A549 (cell line): ENCODE data around the gene TIMP1.

Experiments used
- CHD2 ChIP-seq: fragments of 150-350 bp; IDR thresholded peaks from 2 replicates; pipeline ENCODE4 v1.6.1; 2014; ENCODE audit warnings: low read length; ENCODE audit not compliant: partially characterized antibody
- EP300 ChIP-seq, 2 experiments: fragments of >200 bp; sonication (Bioruptor Twin); formaldehyde crosslinking; IDR thresholded peaks; 2 replicates in 1 of 2; 3 replicates in 1 of 2; pipeline ENCODE4 v1.6.1; 2016 to 2017
- ESRRA ChIP-seq: fragments of 150-350 bp; IDR thresholded peaks from 2 replicates; pipeline ENCODE4 v1.6.1; 2014; ENCODE audit warnings: mild to moderate bottlenecking, low read length, borderline replicate concordance
- HEYL ChIP-seq: fragments of 250-450 bp; sonication (Bioruptor Pico); IDR thresholded peaks from 2 replicates; pipeline ENCODE4 v1.8.0; 2021; ENCODE audit warnings: mild to moderate bottlenecking, moderate library complexity
- HOXA7 ChIP-seq: fragments of 250-450 bp; sonication (Bioruptor Pico); IDR thresholded peaks from 2 replicates; pipeline ENCODE4 v1.5.0; 2020; ENCODE audit warnings: mild to moderate bottlenecking, moderate library complexity
- NFE2L2 ChIP-seq: fragments of 150-350 bp; conservative IDR thresholded peaks from 2 replicates; pipeline ENCODE4 v1.6.1; 2014; ENCODE audit warnings: low read length
- TF ChIP-seq, protein P1 (sequence below): fragments of >200 bp; sonication (Bioruptor Twin); formaldehyde crosslinking; IDR thresholded peaks from 3 replicates; pipeline ENCODE4 v1.5.1; 2016
- TF ChIP-seq, protein P2 (sequence below): fragments of 200-600 bp; sonication (generic); IDR thresholded peaks from 2 replicates; pipeline ENCODE4 v1.6.1; 2016; ENCODE audit warnings: antibody characterized with exemption, mild to moderate bottlenecking, moderate library complexity
- TF ChIP-seq, protein P3 (sequence below): IDR thresholded peaks from 2 replicates; pipeline ENCODE4 v1.6.1; 2012

DNA sequence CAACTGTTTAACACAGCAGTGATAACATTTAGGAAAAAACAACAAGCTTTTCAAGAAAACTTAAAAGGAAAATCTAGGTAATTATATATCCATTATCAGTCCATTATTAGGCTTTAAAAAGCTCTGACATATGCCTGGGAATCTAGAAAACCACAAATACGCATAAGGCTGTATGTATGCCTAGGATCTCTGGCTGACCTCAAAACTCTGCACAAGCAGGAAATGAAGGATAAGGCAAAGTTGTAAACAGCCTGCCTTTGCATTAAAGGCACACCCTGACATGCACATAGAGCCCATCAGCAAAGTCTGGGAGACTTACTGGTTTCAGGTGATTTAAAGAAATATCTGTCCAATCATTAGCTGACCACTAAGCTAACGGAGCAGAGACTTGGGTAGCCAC lies 14.0 kb downstream of the TIMP1 start:
- no peak for TF ChIP-seq EP300 (IDR thresholded peaks at IDR 0.05)
- no peak for TF ChIP-seq HEYL
- TF ChIP-seq, protein P1, sequence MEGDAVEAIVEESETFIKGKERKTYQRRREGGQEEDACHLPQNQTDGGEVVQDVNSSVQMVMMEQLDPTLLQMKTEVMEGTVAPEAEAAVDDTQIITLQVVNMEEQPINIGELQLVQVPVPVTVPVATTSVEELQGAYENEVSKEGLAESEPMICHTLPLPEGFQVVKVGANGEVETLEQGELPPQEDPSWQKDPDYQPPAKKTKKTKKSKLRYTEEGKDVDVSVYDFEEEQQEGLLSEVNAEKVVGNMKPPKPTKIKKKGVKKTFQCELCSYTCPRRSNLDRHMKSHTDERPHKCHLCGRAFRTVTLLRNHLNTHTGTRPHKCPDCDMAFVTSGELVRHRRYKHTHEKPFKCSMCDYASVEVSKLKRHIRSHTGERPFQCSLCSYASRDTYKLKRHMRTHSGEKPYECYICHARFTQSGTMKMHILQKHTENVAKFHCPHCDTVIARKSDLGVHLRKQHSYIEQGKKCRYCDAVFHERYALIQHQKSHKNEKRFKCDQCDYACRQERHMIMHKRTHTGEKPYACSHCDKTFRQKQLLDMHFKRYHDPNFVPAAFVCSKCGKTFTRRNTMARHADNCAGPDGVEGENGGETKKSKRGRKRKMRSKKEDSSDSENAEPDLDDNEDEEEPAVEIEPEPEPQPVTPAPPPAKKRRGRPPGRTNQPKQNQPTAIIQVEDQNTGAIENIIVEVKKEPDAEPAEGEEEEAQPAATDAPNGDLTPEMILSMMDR: no peak
- no peak for TF ChIP-seq HOXA7 (CRISPR knock-in tag)
- TF ChIP-seq CHD2: no peak
- no peak for TF ChIP-seq ESRRA
- TF ChIP-seq, protein P2, sequence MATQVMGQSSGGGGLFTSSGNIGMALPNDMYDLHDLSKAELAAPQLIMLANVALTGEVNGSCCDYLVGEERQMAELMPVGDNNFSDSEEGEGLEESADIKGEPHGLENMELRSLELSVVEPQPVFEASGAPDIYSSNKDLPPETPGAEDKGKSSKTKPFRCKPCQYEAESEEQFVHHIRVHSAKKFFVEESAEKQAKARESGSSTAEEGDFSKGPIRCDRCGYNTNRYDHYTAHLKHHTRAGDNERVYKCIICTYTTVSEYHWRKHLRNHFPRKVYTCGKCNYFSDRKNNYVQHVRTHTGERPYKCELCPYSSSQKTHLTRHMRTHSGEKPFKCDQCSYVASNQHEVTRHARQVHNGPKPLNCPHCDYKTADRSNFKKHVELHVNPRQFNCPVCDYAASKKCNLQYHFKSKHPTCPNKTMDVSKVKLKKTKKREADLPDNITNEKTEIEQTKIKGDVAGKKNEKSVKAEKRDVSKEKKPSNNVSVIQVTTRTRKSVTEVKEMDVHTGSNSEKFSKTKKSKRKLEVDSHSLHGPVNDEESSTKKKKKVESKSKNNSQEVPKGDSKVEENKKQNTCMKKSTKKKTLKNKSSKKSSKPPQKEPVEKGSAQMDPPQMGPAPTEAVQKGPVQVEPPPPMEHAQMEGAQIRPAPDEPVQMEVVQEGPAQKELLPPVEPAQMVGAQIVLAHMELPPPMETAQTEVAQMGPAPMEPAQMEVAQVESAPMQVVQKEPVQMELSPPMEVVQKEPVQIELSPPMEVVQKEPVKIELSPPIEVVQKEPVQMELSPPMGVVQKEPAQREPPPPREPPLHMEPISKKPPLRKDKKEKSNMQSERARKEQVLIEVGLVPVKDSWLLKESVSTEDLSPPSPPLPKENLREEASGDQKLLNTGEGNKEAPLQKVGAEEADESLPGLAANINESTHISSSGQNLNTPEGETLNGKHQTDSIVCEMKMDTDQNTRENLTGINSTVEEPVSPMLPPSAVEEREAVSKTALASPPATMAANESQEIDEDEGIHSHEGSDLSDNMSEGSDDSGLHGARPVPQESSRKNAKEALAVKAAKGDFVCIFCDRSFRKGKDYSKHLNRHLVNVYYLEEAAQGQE: no peak
- no peak for TF ChIP-seq NFE2L2
- TF ChIP-seq, protein P3, sequence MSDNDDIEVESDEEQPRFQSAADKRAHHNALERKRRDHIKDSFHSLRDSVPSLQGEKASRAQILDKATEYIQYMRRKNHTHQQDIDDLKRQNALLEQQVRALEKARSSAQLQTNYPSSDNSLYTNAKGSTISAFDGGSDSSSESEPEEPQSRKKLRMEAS: no peak
